SK-N-SH treated with all-trans-retinoic acid at 6 μM for 48 hours (cell line): ENCODE data around the gene NAGPA.

Experiments used
- ATAC-seq: fragments of 200-7000 bp; cut with Tn5 transposase; 3 replicates; pipeline ENCODE4 v1.9.1; 2020; ENCODE audit warnings: mild to moderate bottlenecking, moderate library complexity
- ARNTL ChIP-seq: fragments of 450-650 bp; formaldehyde crosslinking; IDR thresholded peaks from 2 replicates; pipeline ENCODE4 v1.5.0; 2020; ENCODE audit warnings: low read depth, mild to moderate bottlenecking, moderate library complexity, borderline replicate concordance
- BACH2 ChIP-seq: fragments of 250-450 bp; sonication (Bioruptor Pico); IDR thresholded peaks from 2 replicates; pipeline ENCODE4 v1.9.0; 2021; ENCODE audit warnings: mild to moderate bottlenecking, borderline replicate concordance
- CREB5 ChIP-seq: fragments of 250-450 bp; sonication (Bioruptor Pico); IDR thresholded peaks from 2 replicates; pipeline ENCODE4 v1.5.1; 2020; ENCODE audit warnings: low read depth, mild to moderate bottlenecking, moderate library complexity
- CSDC2 ChIP-seq: fragments of 250-450 bp; sonication (Bioruptor Pico); IDR thresholded peaks from 2 replicates; pipeline ENCODE4 v1.5.0; 2020; ENCODE audit warnings: mild to moderate bottlenecking, moderate library complexity
- CSRNP3 ChIP-seq: fragments of 250-450 bp; sonication (Bioruptor Pico); IDR thresholded peaks from 2 replicates; pipeline ENCODE4 v1.5.1; 2021; ENCODE audit warnings: mild to moderate bottlenecking, moderate library complexity
- ESRRG ChIP-seq: fragments of 250-450 bp; sonication (Bioruptor Pico); IDR thresholded peaks from 2 replicates; pipeline ENCODE4 v1.6.1; 2021; ENCODE audit warnings: mild to moderate bottlenecking
- GLIS3 ChIP-seq: fragments of 250-450 bp; sonication (Bioruptor Pico); IDR thresholded peaks from 2 replicates; pipeline ENCODE4 v1.5.0; 2020; ENCODE audit warnings: mild to moderate bottlenecking, moderate library complexity
- ISL1 ChIP-seq: fragments of 250-450 bp; sonication (Bioruptor Pico); IDR thresholded peaks from 2 replicates; pipeline ENCODE4 v2.1.2; 2022; ENCODE audit warnings: mild to moderate bottlenecking, moderate library complexity
- OSR1 ChIP-seq: fragments of 250-450 bp; sonication (Bioruptor Pico); IDR thresholded peaks from 2 replicates; pipeline ENCODE4 v1.8.0; 2022; ENCODE audit warnings: moderate library complexity, mild to moderate bottlenecking, inconsistent platforms
- PATZ1 ChIP-seq: fragments of 250-450 bp; sonication (Bioruptor Pico); IDR thresholded peaks from 2 replicates; pipeline ENCODE4 v1.8.0; 2020; ENCODE audit warnings: mild to moderate bottlenecking, moderate library complexity, borderline replicate concordance
- POU6F1 ChIP-seq: fragments of 250-450 bp; sonication (Bioruptor Pico); IDR thresholded peaks from 2 replicates; pipeline ENCODE4 v1.8.0; 2021; ENCODE audit warnings: low read depth, mild to moderate bottlenecking, moderate library complexity, borderline replicate concordance
- PPARA ChIP-seq: fragments of 250-450 bp; sonication (Bioruptor Pico); IDR thresholded peaks from 2 replicates; pipeline ENCODE4 v1.5.0; 2020; ENCODE audit warnings: mild to moderate bottlenecking, borderline replicate concordance
- RARB ChIP-seq: fragments of 250-450 bp; sonication (Bioruptor Pico); IDR thresholded peaks from 2 replicates; pipeline ENCODE4 v1.8.0; 2021; ENCODE audit warnings: mild to moderate bottlenecking, moderate library complexity
- SNAI2 ChIP-seq: fragments of 250-450 bp; sonication (Bioruptor Pico); IDR thresholded peaks from 2 replicates; pipeline ENCODE4 v1.5.0; 2020; ENCODE audit warnings: mild to moderate bottlenecking, moderate library complexity
- TCF4 ChIP-seq: fragments of 250-450 bp; sonication (Bioruptor Pico); IDR thresholded peaks from 2 replicates; pipeline ENCODE4 v1.8.0; 2021; ENCODE audit warnings: mild to moderate bottlenecking, moderate library complexity, borderline replicate concordance
- TOX ChIP-seq: fragments of 250-450 bp; sonication (Bioruptor Pico); IDR thresholded peaks from 2 replicates; pipeline ENCODE4 v1.8.0; 2021; ENCODE audit warnings: mild to moderate bottlenecking, moderate library complexity, borderline replicate concordance
- TSHZ2 ChIP-seq: fragments of 250-450 bp; sonication (Bioruptor Pico); IDR thresholded peaks from 2 replicates; pipeline ENCODE4 v1.5.0; 2020; ENCODE audit warnings: mild to moderate bottlenecking, moderate library complexity
- ZC3H10 ChIP-seq: fragments of 250-450 bp; sonication (Bioruptor Pico); IDR thresholded peaks from 2 replicates; pipeline ENCODE4 v1.5.1; 2021; ENCODE audit warnings: mild to moderate bottlenecking, moderate library complexity
- ZFP3 ChIP-seq: fragments of 250-450 bp; sonication (Bioruptor Pico); IDR thresholded peaks from 2 replicates; pipeline ENCODE4 v1.5.0; 2020; ENCODE audit warnings: mild to moderate bottlenecking, moderate library complexity
- ZFP30 ChIP-seq: fragments of 450-650 bp; formaldehyde crosslinking; IDR thresholded peaks from 2 replicates; pipeline ENCODE4 v1.5.0; 2022; ENCODE audit warnings: mild to moderate bottlenecking, moderate library complexity
- ZNF565 ChIP-seq: fragments of 450-650 bp; formaldehyde crosslinking; conservative IDR thresholded peaks from 2 replicates; pipeline ENCODE4 v1.5.0; 2020; ENCODE audit warnings: low read depth, mild to moderate bottlenecking, moderate library complexity
- ZNF70 ChIP-seq: fragments of 450-650 bp; formaldehyde crosslinking; IDR thresholded peaks from 2 replicates; pipeline ENCODE4 v1.5.0; 2020; ENCODE audit warnings: mild to moderate bottlenecking, moderate library complexity
- ZNF8 ChIP-seq: fragments of 450-650 bp; formaldehyde crosslinking; IDR thresholded peaks from 2 replicates; pipeline ENCODE4 v1.5.0; 2020; ENCODE audit warnings: mild to moderate bottlenecking, moderate library complexity

NAGPA gene

GRCh38 chr16:5041600-5042133 lies 7.9 kb upstream of the NAGPA start:
- TF ChIP-seq OSR1 (no peak), ZFP3 (CRISPR knock-in tag) (no peak), CSDC2 (CRISPR knock-in tag) (no peak), ZNF70 (CRISPR knock-in tag) (no peak), TOX (CRISPR knock-in tag) (no peak), ZNF565 (CRISPR knock-in tag) (no peak), ESRRG (CRISPR knock-in tag) (no peak), SNAI2 (CRISPR knock-in tag) (no peak), PPARA (no peak), GLIS3 (CRISPR knock-in tag) (no peak), ARNTL (CRISPR knock-in tag) (no peak), CSRNP3 (CRISPR knock-in tag) (no peak), ZC3H10 (CRISPR knock-in tag) (no peak), ZNF8 (CRISPR knock-in tag) (no peak), BACH2 (CRISPR knock-in tag) (no peak), ISL1 (CRISPR knock-in tag) (no peak), TCF4 (no peak), ZFP30 (CRISPR knock-in tag) (no peak), CREB5 (CRISPR knock-in tag) (no peak)
- peak; percentile 93 for ATAC-seq

GRCh38 chr16:5040451-5040850 lies 6.7 kb upstream of the NAGPA start:
- ATAC-seq, result no peak

More at GRCh38 chr16:5040451-5040850, 6.7 kb upstream of the NAGPA start:
- TF ChIP-seq RARB (CRISPR knock-in tag) (no peak), GLIS3 (CRISPR knock-in tag) (no peak), SNAI2 (CRISPR knock-in tag) (no peak), CREB5 (CRISPR knock-in tag) (no peak), ZNF8 (CRISPR knock-in tag) (no peak), ESRRG (CRISPR knock-in tag) (no peak), ZFP30 (CRISPR knock-in tag) (no peak), TOX (CRISPR knock-in tag) (no peak), ARNTL (CRISPR knock-in tag) (no peak), PATZ1 (no peak), ZNF70 (CRISPR knock-in tag) (no peak), CSRNP3 (CRISPR knock-in tag) (no peak), ZC3H10 (CRISPR knock-in tag) (no peak), POU6F1 (CRISPR knock-in tag) (no peak), ZFP3 (CRISPR knock-in tag) (no peak), PPARA (no peak), OSR1 (no peak), TSHZ2 (CRISPR knock-in tag) (no peak), TCF4 (no peak)
